Gastroesophageal sphincter (tissue), 4 donors: ENCODE data around the gene DBT. TPM values are rescaled to one million over a fixed set of nuclear protein-coding genes. Genes with fewer than 3 reads are reported as not detected.
A peak's percentile ranks its signal among the peaks of the same experiment; 100 is the strongest.

Experiments
- ATAC-seq: fragments of 150-250 bp; one replicate; pipeline ENCODE4 v1.9.1; 2016; ENCODE audit warnings: mild to moderate bottlenecking, moderate library complexity
- H3K27ac ChIP-seq, 4 donors: fragments of 200-600 bp; sonication (generic) in 3 of 4; 1 replicate in 3 of 4; 2 replicates in 1 of 4; pipeline ENCODE4 v1.5.1; 2016 to 2019
- H3K27me3 ChIP-seq: fragments of 200-600 bp; sonication (generic); one replicate; pipeline ENCODE4 v1.5.1; 2019
- H3K36me3 ChIP-seq, 2 donors: fragments of 200-600 bp; sonication (generic); one replicate each; pipeline ENCODE4 v1.5.1; 2019; ENCODE audit warnings: control low read depth in 1 of 2
- H3K4me1 ChIP-seq, 3 donors: fragments of 200-600 bp; sonication (generic); 1 replicate in 2 of 3; 2 replicates in 1 of 3; pipeline ENCODE4 v1.5.1; 2016 to 2019; ENCODE audit warnings: control low read depth in 2 of 3
- H3K4me3 ChIP-seq, 2 donors: fragments of 200-600 bp; sonication (generic); one replicate each; pipeline ENCODE4 v1.5.1; 2019; ENCODE audit warnings: mild to moderate bottlenecking in 1 of 2, moderate library complexity in 1 of 2
- H3K9me3 ChIP-seq, 3 donors: fragments of 200-600 bp; sonication (generic); one replicate each; pipeline ENCODE4 v1.5.1; 2017 to 2019; ENCODE audit warnings: control low read depth in 2 of 3
- CTCF ChIP-seq, 4 experiments: fragments of 200-600 bp in 2 of 4; fragments of 450-650 bp in 2 of 4; sonication (generic) in 1 of 4; IDR thresholded peaks; one replicate each; pipeline ENCODE4 v1.5.1; 2017 to 2019; ENCODE audit warnings: antibody characterized with exemption in 4 of 4, mild to moderate bottlenecking in 2 of 4, moderate library complexity in 2 of 4
- EP300 ChIP-seq: sonication (generic); formaldehyde crosslinking; IDR thresholded peaks from one replicate; pipeline ENCODE4 v1.6.1; 2017; ENCODE audit warnings: antibody characterized with exemption, mild to moderate bottlenecking
- POLR2A ChIP-seq, 2 donors: fragments of 450-650 bp; IDR thresholded peaks; one replicate each; pipeline ENCODE4 v1.6.1; 2017; ENCODE audit warnings: antibody characterized with exemption in 2 of 2, mild to moderate bottlenecking in 2 of 2, moderate library complexity in 1 of 2
- POLR2AphosphoS5 ChIP-seq: sonication (generic); formaldehyde crosslinking; IDR thresholded peaks from one replicate; pipeline ENCODE4 v1.6.1; 2017; ENCODE audit warnings: antibody characterized with exemption
- WGBS, 2 donors: methylation state at CpG; one replicate each; pipeline ENCODE4 v1.1.5; 2018; ENCODE audit warnings: low coverage in 1 of 2; 5-methylcytosine and 5-hydroxymethylcytosine counted together
- total RNA-seq, 4 donors: library from RNA; depleted of rRNA; stranded (reverse); fragments of >200 nt; gene quantifications; one replicate each; pipeline ENCODE4 v1.1.0, GENCODE V29; 2016

The DBT gene
- total RNA-seq, 4 donors from 2014 or later = 8.9 to 19.0 (median 13.5) TPM

- no peak for TF ChIP-seq EP300
- TF ChIP-seq CTCF (IDR thresholded peaks at IDR 0.05) = no peak
- TF ChIP-seq POLR2AphosphoS5 = no peak
- no peak for TF ChIP-seq POLR2A (IDR thresholded peaks at IDR 0.05)
- no peak for ATAC-seq
- Histone ChIP-seq H3K27me3 (no peaks in the 10 kb centered on the region), H3K27ac (no peak overlapping the region), H3K4me3 (no peak overlapping the region), H3K4me1 (peaks cover 0 to 17% (median 0%) of the 10 kb centered on the region in 3 donors), H3K36me3 (peaks cover 9 to 99% of the 10 kb centered on the region in 2 donors), H3K9me3 (no peaks in the 10 kb centered on the region)
- whole genome bisulfite sequencing, 2 donors = 69% methylated on average over 1 of the region's 1 CpG; no CpG with 5 or more reads in 1 of the 2 donors
These were observed 28.2 kb upstream of the DBT start for GRCh38 chr1:100277866-100278265.

- WGBS, 2 donors = 90 to 97% methylated on average over 2 to 3 of the region's 4 CpGs
- H3K4me1 ChIP-seq = peaks cover 0 to 60% (median 10%) of the 10 kb centered on the region in 3 donors
- peaks cover 0 to 57% of the 10 kb centered on the region in 2 donors for H3K36me3 ChIP-seq
- TF ChIP-seq POLR2A (IDR thresholded peaks at IDR 0.05) (no peak), CTCF (IDR thresholded peaks at IDR 0.05) (no peak), POLR2AphosphoS5 (no peak), EP300 (no peak)
- no peaks in the 10 kb centered on the region for H3K9me3 ChIP-seq
- no peaks in the 10 kb centered on the region for H3K27me3 ChIP-seq
- no peak for ATAC-seq
- H3K27ac ChIP-seq = no peak overlapping the region
- H3K4me3 ChIP-seq = no peak overlapping the region
These were observed 18.6 kb upstream of the DBT start for GRCh38 chr1:100268202-100268601.

GRCh38 chr1:100267284-100267683 is 17.6 kb upstream of the DBT start:
- H3K36me3 ChIP-seq = peaks cover 0 to 49% of the 10 kb centered on the region in 2 donors
- peak overlapping the region; percentile 59 to 92 for H3K4me3 ChIP-seq
- TF ChIP-seq POLR2A (IDR thresholded peaks at IDR 0.05) (no peak), POLR2AphosphoS5 (no peak), CTCF (IDR thresholded peaks at IDR 0.05) (no peak), EP300 (no peak)
- no peaks in the 10 kb centered on the region for H3K27me3 ChIP-seq
- 80 to 86% methylated on average over 1 of the region's 1 CpG for WGBS, 2 donors
- H3K9me3 ChIP-seq = no peaks in the 10 kb centered on the region
- peaks cover 0 to 60% (median 10%) of the 10 kb centered on the region in 3 donors for H3K4me1 ChIP-seq
- H3K27ac ChIP-seq = no peak overlapping the region
- ATAC-seq = no peak

GRCh38 chr1:100266741-100267140 is 17.1 kb upstream of the DBT start:
- H3K36me3 ChIP-seq = peaks cover 0 to 44% of the 10 kb centered on the region in 2 donors
- H3K4me1 ChIP-seq = peaks cover 0 to 60% (median 10%) of the 10 kb centered on the region in 3 donors
- ATAC-seq = no peak
- peak overlapping the region in 3 of 4 donors; percentile 80 to 90 (median 84) for H3K27ac ChIP-seq
- no peaks in the 10 kb centered on the region for H3K27me3 ChIP-seq
- WGBS, 2 donors = 0% methylated on average over 3 of the region's 8 CpGs; no CpG with 5 or more reads in 1 of the 2 donors
- TF ChIP-seq EP300 = no peak
- no peak for TF ChIP-seq POLR2AphosphoS5
- no peak for TF ChIP-seq POLR2A (IDR thresholded peaks at IDR 0.05)
- TF ChIP-seq CTCF (IDR thresholded peaks at IDR 0.05) = no peak
- peak overlapping the region; percentile 59 to 92 for H3K4me3 ChIP-seq
- no peaks in the 10 kb centered on the region for H3K9me3 ChIP-seq

GRCh38 chr1:100265931-100266740 is 16.5 kb upstream of the DBT start, which contains the start of gene RTCA:
Gene RTCA (plus strand): TSS chr1:100266216. CDS start chr1:100266376, 160 bp downstream.
- H3K4me3 ChIP-seq = peak within 1 kb of the TSS; percentile 59 to 92
- peaks cover 0 to 38% of the 10 kb centered on the region in 2 donors for H3K36me3 ChIP-seq
- H3K27ac ChIP-seq = peak within 1 kb of the TSS; percentile 36 to 90 (median 82)
- ATAC-seq = peak; percentile 99
- H3K9me3 ChIP-seq = no peaks in the 10 kb centered on the region
- H3K27me3 ChIP-seq = no peaks in the 10 kb centered on the region
- TF ChIP-seq EP300 = no peak
- peak; percentile 47 to 48 for TF ChIP-seq POLR2A (IDR thresholded peaks at IDR 0.05)
- TF ChIP-seq CTCF (IDR thresholded peaks at IDR 0.05) = peak in 1 of 4 experiments; percentile 4
- TF ChIP-seq POLR2AphosphoS5 = peak; percentile 79
- H3K4me1 ChIP-seq = peaks cover 0 to 54% (median 10%) of the 10 kb centered on the region in 3 donors
- WGBS, 2 donors = 0% methylated on average over 1 to 6 of the region's 53 CpGs
